Liver (tissue), 9 donors: ENCODE measurements around the gene GRN. TPM values are rescaled to one million over a fixed set of nuclear protein-coding genes. Genes with fewer than 3 reads are reported as not detected.
"Not testable (repeated sequence)": the region's sequence is repeated elsewhere in the genome, so short reads cannot be mapped to it uniquely, and the experiment has no call there.

ENCODE experiments used
- DNase-seq: peaks from one replicate; pipeline ENCODE4 v3.0.0-alpha.2; 2017; ENCODE audit warnings: low spot score
- H3K27ac ChIP-seq, 2 donors: one replicate each; pipeline ENCODE4 v1.7.0; 2013; ENCODE audit warnings: inconsistent platforms in 2 of 2, low read length in 2 of 2, control low read depth in 1 of 2, low read depth in 1 of 2, mild to moderate bottlenecking in 1 of 2
- H3K27me3 ChIP-seq, 4 donors: one replicate each; pipeline versions ENCODE4 v1.6.1 to v1.7.0; 2013; ENCODE audit warnings: low read length in 3 of 4, inconsistent platforms in 1 of 4, mild to moderate bottlenecking in 1 of 4, moderate library complexity in 1 of 4; ENCODE audit not compliant: control insufficient read depth in 4 of 4, insufficient read depth in 4 of 4
- H3K36me3 ChIP-seq, 4 donors: one replicate each; pipeline versions ENCODE4 v1.6.1 to v1.7.0; 2013; ENCODE audit warnings: low read length in 3 of 4, mild to moderate bottlenecking in 3 of 4, low read depth in 1 of 4, moderate library complexity in 1 of 4; ENCODE audit not compliant: control insufficient read depth in 4 of 4, insufficient read depth in 3 of 4
- H3K4me1 ChIP-seq, 4 donors: one replicate each; pipeline versions ENCODE4 v1.6.1 to v1.7.0; 2013; ENCODE audit warnings: low read length in 3 of 4, mild to moderate bottlenecking in 3 of 4, moderate library complexity in 1 of 4; ENCODE audit not compliant: control insufficient read depth in 4 of 4, insufficient read depth in 4 of 4
- H3K4me3 ChIP-seq, 3 donors: one replicate each; pipeline versions ENCODE4 v1.6.1 to v1.7.0; 2013; ENCODE audit warnings: low read length in 3 of 3, control low read depth in 1 of 3, low read depth in 1 of 3, mild to moderate bottlenecking in 1 of 3
- H3K9ac ChIP-seq, 2 donors: one replicate each; pipeline ENCODE4 v1.7.0; 2013; ENCODE audit warnings: low read length in 2 of 2, mild to moderate bottlenecking in 2 of 2, moderate library complexity in 2 of 2, control low read depth in 1 of 2, low read depth in 1 of 2
- H3K9me3 ChIP-seq, 4 donors: one replicate each; pipeline versions ENCODE4 v1.6.1 to v1.7.0; 2013; ENCODE audit warnings: low read length in 3 of 4; ENCODE audit not compliant: control insufficient read depth in 4 of 4
- EGR1 ChIP-seq, 2 donors: IDR thresholded peaks; 2 replicates each; pipeline ENCODE4 v1.6.1; 2016 to 2018; ENCODE audit warnings: antibody characterized with exemption in 2 of 2, low read depth in 2 of 2
- FOXA1 ChIP-seq: IDR thresholded peaks from 2 replicates; pipeline ENCODE4 v1.6.1; 2016; ENCODE audit warnings: antibody characterized with exemption
- FOXA2 ChIP-seq: IDR thresholded peaks from 2 replicates; pipeline ENCODE4 v1.6.1; 2016; ENCODE audit warnings: antibody characterized with exemption
- GABPA ChIP-seq, 2 donors: IDR thresholded peaks in 1 of 2; conservative IDR thresholded peaks in 1 of 2; 2 replicates each; pipeline ENCODE4 v1.6.1; 2016; ENCODE audit warnings: antibody characterized with exemption in 2 of 2, mild to moderate bottlenecking in 1 of 2, moderate library complexity in 1 of 2
- HNF4A ChIP-seq, 2 donors: conservative IDR thresholded peaks; 2 replicates each; pipeline ENCODE4 v1.6.1; 2016; ENCODE audit warnings: antibody characterized with exemption in 2 of 2, mild to moderate bottlenecking in 2 of 2
- HNF4G ChIP-seq: IDR thresholded peaks from 2 replicates; pipeline ENCODE4 v1.6.1; 2016; ENCODE audit warnings: antibody characterized with exemption
- JUND ChIP-seq, 2 donors: IDR thresholded peaks; 2 replicates each; pipeline ENCODE4 v1.6.1; 2016; ENCODE audit warnings: antibody characterized with exemption in 2 of 2
- NR2F2 ChIP-seq: IDR thresholded peaks from 2 replicates; pipeline ENCODE4 v1.6.1; 2016; ENCODE audit warnings: antibody characterized with exemption
- RAD21 ChIP-seq, 2 donors: IDR thresholded peaks; 2 replicates each; pipeline ENCODE4 v1.6.1; 2016; ENCODE audit warnings: antibody characterized with exemption in 2 of 2, mild to moderate bottlenecking in 2 of 2
- RXRA ChIP-seq, 2 donors: IDR thresholded peaks; 2 replicates each; pipeline ENCODE4 v1.6.1; 2017 to 2018; ENCODE audit warnings: antibody characterized with exemption in 2 of 2, mild to moderate bottlenecking in 1 of 2
- SP1 ChIP-seq: IDR thresholded peaks from 2 replicates; pipeline ENCODE4 v1.6.1; 2018; ENCODE audit warnings: antibody characterized with exemption, mild to moderate bottlenecking
- TAF1 ChIP-seq: conservative IDR thresholded peaks from 2 replicates; pipeline ENCODE4 v1.6.1; 2016; ENCODE audit warnings: antibody characterized with exemption, mild to moderate bottlenecking
- YY1 ChIP-seq: IDR thresholded peaks from 2 replicates; pipeline ENCODE4 v1.6.1; 2016; ENCODE audit warnings: antibody characterized with exemption, mild to moderate bottlenecking
- WGBS: extraction: QIAGEN DNeasy Blood & Tissue Kit; methylation state at CpG from one replicate; pipeline ENCODE4 v1.1.7; 2013; 5-methylcytosine and 5-hydroxymethylcytosine counted together
- polyA plus RNA-seq, 2 donors: library from polyadenylated mRNA; stranded (reverse) in 1 of 2; unstranded in 1 of 2; fragments of 200-250 nt in 1 of 2; fragments of >200 nt in 1 of 2; fragmentation: Nextera tagmentation in 1 of 2; extraction: Ambion mirVana in 1 of 2; gene quantifications; one replicate each; pipeline versions ENCODE4 v1.2.1 to v1.2.3, GENCODE V29; 2013 to 2015
- total RNA-seq, 2 donors: library from RNA; depleted of rRNA; stranded (reverse); fragments of >200 nt; gene quantifications; one replicate each; pipeline ENCODE4 v1.2.3, GENCODE V29; 2014
- TF ChIP-seq, protein P1 (sequence below): IDR thresholded peaks from 2 replicates; pipeline ENCODE4 v1.6.1; 2016; ENCODE audit warnings: antibody characterized with exemption, mild to moderate bottlenecking
- TF ChIP-seq, protein P2 (sequence below): IDR thresholded peaks from 2 replicates; pipeline ENCODE4 v1.6.1; 2016; ENCODE audit warnings: antibody characterized with exemption
- TF ChIP-seq, protein P3 (sequence below): IDR thresholded peaks from 2 replicates; pipeline ENCODE4 v1.6.1; 2016; ENCODE audit warnings: antibody characterized with exemption
- TF ChIP-seq, protein P4 (sequence below): fragments of 150-350 bp; IDR thresholded peaks from 2 replicates; pipeline ENCODE4 v1.5.1; 2017; ENCODE audit warnings: improper control_type of control experiment, low read depth, low read length; ENCODE audit not compliant: missing input control
- TF ChIP-seq, protein P5 (sequence below): IDR thresholded peaks from 2 replicates; pipeline ENCODE4 v1.6.1; 2016; ENCODE audit warnings: antibody characterized with exemption
- donor health status: healthy.
- donor health status: healthy.
- donor health status: healthy.
- donor health status: healthy.
- donor health status: healthy.

The GRN gene
- total and polyA plus RNA-seq, 4 donors: 90.9 to 166 (median 133) TPM

DNA sequence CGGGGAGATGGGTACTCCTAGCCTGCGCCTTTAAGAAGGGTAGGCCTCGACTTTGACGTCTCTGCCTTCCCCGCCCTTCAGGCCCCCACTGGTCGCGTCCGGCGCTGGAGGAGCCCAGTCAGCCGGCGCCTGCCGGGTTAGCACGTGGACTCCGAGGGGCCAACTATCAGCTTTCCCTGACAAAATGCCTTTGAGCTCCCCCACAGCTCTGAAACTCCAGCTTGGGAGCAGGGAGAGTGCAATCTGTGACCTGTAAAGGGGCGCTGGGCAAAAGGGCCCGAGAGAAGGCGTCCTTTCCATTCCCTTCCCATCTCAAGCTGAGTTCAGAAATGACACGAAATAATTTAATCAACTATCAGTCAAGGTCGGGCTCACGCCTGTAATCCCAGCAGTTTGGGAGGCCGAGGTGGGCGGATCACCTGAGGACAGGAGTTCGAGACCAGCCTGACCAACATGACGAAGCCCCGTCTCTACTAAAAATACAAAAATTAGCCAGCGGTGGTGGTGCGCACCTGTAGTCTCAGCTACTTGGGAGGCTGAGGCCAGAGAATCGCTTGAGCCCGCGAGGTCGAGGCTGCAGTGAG is 18.1 kb upstream of the GRN start (continued):
- TF ChIP-seq, protein P1, sequence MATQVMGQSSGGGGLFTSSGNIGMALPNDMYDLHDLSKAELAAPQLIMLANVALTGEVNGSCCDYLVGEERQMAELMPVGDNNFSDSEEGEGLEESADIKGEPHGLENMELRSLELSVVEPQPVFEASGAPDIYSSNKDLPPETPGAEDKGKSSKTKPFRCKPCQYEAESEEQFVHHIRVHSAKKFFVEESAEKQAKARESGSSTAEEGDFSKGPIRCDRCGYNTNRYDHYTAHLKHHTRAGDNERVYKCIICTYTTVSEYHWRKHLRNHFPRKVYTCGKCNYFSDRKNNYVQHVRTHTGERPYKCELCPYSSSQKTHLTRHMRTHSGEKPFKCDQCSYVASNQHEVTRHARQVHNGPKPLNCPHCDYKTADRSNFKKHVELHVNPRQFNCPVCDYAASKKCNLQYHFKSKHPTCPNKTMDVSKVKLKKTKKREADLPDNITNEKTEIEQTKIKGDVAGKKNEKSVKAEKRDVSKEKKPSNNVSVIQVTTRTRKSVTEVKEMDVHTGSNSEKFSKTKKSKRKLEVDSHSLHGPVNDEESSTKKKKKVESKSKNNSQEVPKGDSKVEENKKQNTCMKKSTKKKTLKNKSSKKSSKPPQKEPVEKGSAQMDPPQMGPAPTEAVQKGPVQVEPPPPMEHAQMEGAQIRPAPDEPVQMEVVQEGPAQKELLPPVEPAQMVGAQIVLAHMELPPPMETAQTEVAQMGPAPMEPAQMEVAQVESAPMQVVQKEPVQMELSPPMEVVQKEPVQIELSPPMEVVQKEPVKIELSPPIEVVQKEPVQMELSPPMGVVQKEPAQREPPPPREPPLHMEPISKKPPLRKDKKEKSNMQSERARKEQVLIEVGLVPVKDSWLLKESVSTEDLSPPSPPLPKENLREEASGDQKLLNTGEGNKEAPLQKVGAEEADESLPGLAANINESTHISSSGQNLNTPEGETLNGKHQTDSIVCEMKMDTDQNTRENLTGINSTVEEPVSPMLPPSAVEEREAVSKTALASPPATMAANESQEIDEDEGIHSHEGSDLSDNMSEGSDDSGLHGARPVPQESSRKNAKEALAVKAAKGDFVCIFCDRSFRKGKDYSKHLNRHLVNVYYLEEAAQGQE: no peak
- peak; percentile 74 for TF ChIP-seq SP1
- TF ChIP-seq RXRA (IDR thresholded peaks at IDR 0.05): peak; percentile 42 to 52
- peak in 1 of 2 donors; percentile 85 for TF ChIP-seq EGR1 (IDR thresholded peaks at IDR 0.05; ENCODE audit: low read depth in 2 of 2)
- TF ChIP-seq HNF4G: no peak
- TF ChIP-seq, protein P2, sequence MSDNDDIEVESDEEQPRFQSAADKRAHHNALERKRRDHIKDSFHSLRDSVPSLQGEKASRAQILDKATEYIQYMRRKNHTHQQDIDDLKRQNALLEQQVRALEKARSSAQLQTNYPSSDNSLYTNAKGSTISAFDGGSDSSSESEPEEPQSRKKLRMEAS: peak; percentile 98

DNA sequence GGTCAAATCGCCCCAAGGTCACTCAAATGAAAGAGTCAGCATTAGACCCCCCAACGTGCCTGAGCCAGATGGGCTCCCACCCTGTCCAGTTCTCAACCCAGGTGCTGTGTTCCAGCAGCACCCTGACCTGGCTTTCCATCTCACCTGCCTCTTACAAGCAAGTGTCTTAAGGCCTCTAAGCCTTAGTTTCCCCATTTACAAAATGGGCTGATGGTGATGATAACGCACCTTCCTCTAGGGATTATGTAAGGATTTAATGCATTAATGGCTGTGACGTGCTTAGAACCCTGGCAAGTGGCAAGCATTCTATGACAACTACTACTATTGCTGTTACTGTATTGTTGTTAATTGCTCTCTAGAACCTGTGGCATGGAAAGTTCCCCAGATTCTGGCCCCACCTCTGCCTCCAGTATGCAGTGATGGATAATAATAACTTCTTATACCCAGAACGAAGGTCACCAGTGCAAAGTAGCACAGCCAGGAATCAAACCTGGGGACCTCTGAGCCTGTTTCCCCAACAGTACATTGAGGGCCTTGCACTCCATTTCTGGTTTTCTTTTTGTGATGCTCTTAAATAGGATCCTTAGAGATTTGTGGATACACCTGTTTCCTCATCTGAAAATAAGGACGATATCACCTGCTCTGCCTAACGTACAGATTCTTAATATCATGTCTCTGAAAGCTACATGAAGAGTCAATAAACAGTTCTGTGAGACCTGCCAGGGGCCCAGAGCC is 17.2 kb upstream of the GRN start:
- no peaks in the 10 kb centered on the region for H3K36me3 ChIP-seq
- no peak overlapping the region for H3K27ac ChIP-seq
- no peak for DNase-seq
- TF ChIP-seq, protein P2: no peak
- TF ChIP-seq, protein P1: no peak
- TF ChIP-seq FOXA1: no peak
- no peak for TF ChIP-seq GABPA (IDR thresholded peaks at IDR 0.05 in 1 of 2, conservative IDR thresholded peaks at IDR 0.05 in 1 of 2)
- no peak for TF ChIP-seq FOXA2
- no peak for TF ChIP-seq RAD21 (IDR thresholded peaks at IDR 0.05)
- TF ChIP-seq JUND (IDR thresholded peaks at IDR 0.05): no peak
- TF ChIP-seq YY1: no peak
- TF ChIP-seq, protein P3, sequence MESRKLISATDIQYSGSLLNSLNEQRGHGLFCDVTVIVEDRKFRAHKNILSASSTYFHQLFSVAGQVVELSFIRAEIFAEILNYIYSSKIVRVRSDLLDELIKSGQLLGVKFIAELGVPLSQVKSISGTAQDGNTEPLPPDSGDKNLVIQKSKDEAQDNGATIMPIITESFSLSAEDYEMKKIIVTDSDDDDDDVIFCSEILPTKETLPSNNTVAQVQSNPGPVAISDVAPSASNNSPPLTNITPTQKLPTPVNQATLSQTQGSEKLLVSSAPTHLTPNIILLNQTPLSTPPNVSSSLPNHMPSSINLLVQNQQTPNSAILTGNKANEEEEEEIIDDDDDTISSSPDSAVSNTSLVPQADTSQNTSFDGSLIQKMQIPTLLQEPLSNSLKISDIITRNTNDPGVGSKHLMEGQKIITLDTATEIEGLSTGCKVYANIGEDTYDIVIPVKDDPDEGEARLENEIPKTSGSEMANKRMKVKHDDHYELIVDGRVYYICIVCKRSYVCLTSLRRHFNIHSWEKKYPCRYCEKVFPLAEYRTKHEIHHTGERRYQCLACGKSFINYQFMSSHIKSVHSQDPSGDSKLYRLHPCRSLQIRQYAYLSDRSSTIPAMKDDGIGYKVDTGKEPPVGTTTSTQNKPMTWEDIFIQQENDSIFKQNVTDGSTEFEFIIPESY: no peak
- TF ChIP-seq RXRA (IDR thresholded peaks at IDR 0.05): no peak
- no peak for TF ChIP-seq SP1
- TF ChIP-seq NR2F2: no peak
- no peak for TF ChIP-seq HNF4G
- TF ChIP-seq, protein P4, sequence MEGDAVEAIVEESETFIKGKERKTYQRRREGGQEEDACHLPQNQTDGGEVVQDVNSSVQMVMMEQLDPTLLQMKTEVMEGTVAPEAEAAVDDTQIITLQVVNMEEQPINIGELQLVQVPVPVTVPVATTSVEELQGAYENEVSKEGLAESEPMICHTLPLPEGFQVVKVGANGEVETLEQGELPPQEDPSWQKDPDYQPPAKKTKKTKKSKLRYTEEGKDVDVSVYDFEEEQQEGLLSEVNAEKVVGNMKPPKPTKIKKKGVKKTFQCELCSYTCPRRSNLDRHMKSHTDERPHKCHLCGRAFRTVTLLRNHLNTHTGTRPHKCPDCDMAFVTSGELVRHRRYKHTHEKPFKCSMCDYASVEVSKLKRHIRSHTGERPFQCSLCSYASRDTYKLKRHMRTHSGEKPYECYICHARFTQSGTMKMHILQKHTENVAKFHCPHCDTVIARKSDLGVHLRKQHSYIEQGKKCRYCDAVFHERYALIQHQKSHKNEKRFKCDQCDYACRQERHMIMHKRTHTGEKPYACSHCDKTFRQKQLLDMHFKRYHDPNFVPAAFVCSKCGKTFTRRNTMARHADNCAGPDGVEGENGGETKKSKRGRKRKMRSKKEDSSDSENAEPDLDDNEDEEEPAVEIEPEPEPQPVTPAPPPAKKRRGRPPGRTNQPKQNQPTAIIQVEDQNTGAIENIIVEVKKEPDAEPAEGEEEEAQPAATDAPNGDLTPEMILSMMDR: no peak
- TF ChIP-seq, protein P5, sequence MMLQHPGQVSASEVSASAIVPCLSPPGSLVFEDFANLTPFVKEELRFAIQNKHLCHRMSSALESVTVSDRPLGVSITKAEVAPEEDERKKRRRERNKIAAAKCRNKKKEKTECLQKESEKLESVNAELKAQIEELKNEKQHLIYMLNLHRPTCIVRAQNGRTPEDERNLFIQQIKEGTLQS: no peak
- no peak for TF ChIP-seq TAF1
- no peak for TF ChIP-seq HNF4A (conservative IDR thresholded peaks at IDR 0.05)
- H3K4me1 ChIP-seq: peaks cover 5 to 34% (median 17%) of the 10 kb centered on the region in 4 donors
- 83% methylated on average over 7 of the region's 7 CpGs for WGBS
- no peaks in the 10 kb centered on the region for H3K9me3 ChIP-seq
- H3K4me3 ChIP-seq: no peak overlapping the region
- H3K9ac ChIP-seq: no peak overlapping the region
- H3K27me3 ChIP-seq: no peaks in the 10 kb centered on the region

DNA sequence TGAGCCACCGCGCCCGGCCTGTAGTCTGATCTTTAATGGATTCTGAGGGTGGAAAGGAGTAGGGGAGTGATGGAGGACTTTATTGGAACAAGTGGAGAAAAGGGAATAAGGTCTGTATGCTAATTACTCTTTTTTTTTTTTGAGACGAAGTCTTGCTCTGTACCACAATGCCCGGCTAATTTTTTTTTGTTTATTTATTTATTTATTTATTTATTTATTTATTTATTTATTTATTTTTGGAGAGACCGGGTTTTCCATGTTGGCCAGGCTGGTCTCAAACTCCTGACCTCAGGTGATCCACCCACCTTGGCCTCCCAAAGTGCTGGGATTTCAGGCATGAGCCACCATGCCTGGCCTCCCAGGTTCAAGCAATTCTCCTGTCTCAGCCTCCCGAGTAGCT is 15.6 kb upstream of the GRN start:
- H3K27ac ChIP-seq, DNase-seq, H3K9me3 ChIP-seq, H3K36me3 ChIP-seq, H3K4me3 ChIP-seq, H3K9ac ChIP-seq, H3K27me3 ChIP-seq: not testable (repeated sequence)
- WGBS: 90% methylated on average over 7 of the region's 7 CpGs
- H3K4me1 ChIP-seq: peaks cover 1 to 22% (median 7%) of the 10 kb centered on the region in 4 donors
